ENCODE results near the gene MOB2. TPM values are rescaled to one million over a fixed set of nuclear protein-coding genes. Genes with fewer than 3 reads are reported as not detected.

MOB2 gene
- total and polyA plus RNA-seq, 7 experiments from 2014 or later: 37.6 to 59.8 (median 51.2) TPM

- no peak overlapping the region for H3K27ac ChIP-seq (ENCODE audit: low read depth, low read length)
- peaks cover 0 to 27% (median 0%) of the 10 kb centered on the region in 3 experiments for H3K36me3 ChIP-seq (ENCODE audit: control insufficient read depth in 2 of 3, insufficient read depth in 3 of 3, low read length in 3 of 3)
- Mint-ChIP-seq H3K4me3 (no peak overlapping the region), H3K27me3 (no peaks in the 10 kb centered on the region), H3K36me3 (peaks cover 0 to 15% (median 8%) of the 10 kb centered on the region in 5 donors), H3K4me1 (peaks cover 3 to 72% (median 40%) of the 10 kb centered on the region in 7 donors), H3K27ac (no peak overlapping the region), H3K9me3 (no peaks in the 10 kb centered on the region)
- ChIA-PET CTCF (no interaction called here), POLR2A (no interaction called here)
- ATAC-seq (no peak), DNase-seq (no peak)
- H3K4me1 ChIP-seq (ENCODE audit: control insufficient read depth in 2 of 2, insufficient read depth in 2 of 2, low read length in 2 of 2): peaks cover 0 to 9% of the 10 kb centered on the region in 2 donors
- H3K4me3 ChIP-seq (ENCODE audit: low read length): no peak overlapping the region
- intact Hi-C loops (cut with micrococcal nuclease): no loop called here
- no peaks in the 10 kb centered on the region for H3K9me3 ChIP-seq (ENCODE audit: control insufficient read depth in 2 of 3, low read length in 3 of 3)
- H3K27me3 ChIP-seq (ENCODE audit: control insufficient read depth in 2 of 2, insufficient read depth in 2 of 2, low read length in 2 of 2): no peaks in the 10 kb centered on the region
Observed at GRCh38 chr11:1504581-1505290, 18.2 kb upstream of the MOB2 start.

DNA sequence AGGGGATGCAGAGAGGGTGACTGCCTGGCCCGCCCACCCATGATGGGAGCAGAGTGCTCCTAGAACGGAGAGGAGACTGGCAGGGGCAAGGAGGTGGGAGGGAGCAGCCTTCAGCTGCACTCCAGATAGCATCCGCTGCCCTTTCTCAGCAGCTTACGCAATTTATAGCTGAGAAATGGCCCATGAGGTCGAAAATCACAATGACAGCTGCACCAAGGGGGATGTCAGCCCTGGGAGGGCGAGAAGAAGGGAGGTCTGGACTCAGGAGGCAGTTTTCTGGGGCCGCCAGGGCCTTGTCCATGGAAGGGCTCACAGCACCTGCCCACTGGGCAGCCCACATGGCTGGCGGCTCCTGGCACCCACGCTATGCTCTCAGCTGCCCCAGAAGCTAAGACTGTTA is 17.6 kb upstream of the MOB2 start:
- CTCF ChIA-PET: no interaction called here
- Histone ChIP-seq H3K27me3 (ENCODE audit: control insufficient read depth in 2 of 2, insufficient read depth in 2 of 2, low read length in 2 of 2) (no peaks in the 10 kb centered on the region), H3K4me3 (ENCODE audit: low read length) (no peak overlapping the region), H3K9me3 (ENCODE audit: control insufficient read depth in 2 of 3, low read length in 3 of 3) (no peaks in the 10 kb centered on the region), H3K4me1 (ENCODE audit: control insufficient read depth in 2 of 2, insufficient read depth in 2 of 2, low read length in 2 of 2) (peaks cover 0 to 6% of the 10 kb centered on the region in 2 donors), H3K36me3 (ENCODE audit: control insufficient read depth in 2 of 3, insufficient read depth in 3 of 3, low read length in 3 of 3) (peaks cover 0 to 32% (median 0%) of the 10 kb centered on the region in 3 experiments), H3K27ac (ENCODE audit: low read depth, low read length) (no peak overlapping the region)
- H3K27ac Mint-ChIP-seq: peak overlapping the region in 1 of 9 donors; percentile 71
- H3K4me3 Mint-ChIP-seq: peak overlapping the region in 1 of 10 donors; percentile 50
- intact Hi-C loops (cut with micrococcal nuclease): no loop called here
- peaks cover 0 to under 1% (median 0%) of the 10 kb centered on the region in 11 donors for H3K9me3 Mint-ChIP-seq
- POLR2A ChIA-PET: no interaction called here
- DNase-seq (no peak), ATAC-seq (no peak)
- H3K27me3 Mint-ChIP-seq: no peaks in the 10 kb centered on the region
- peaks cover 3 to 70% (median 34%) of the 10 kb centered on the region in 7 donors for H3K4me1 Mint-ChIP-seq
- H3K36me3 Mint-ChIP-seq: peaks cover under 1 to 18% (median 8%) of the 10 kb centered on the region in 5 donors

DNA sequence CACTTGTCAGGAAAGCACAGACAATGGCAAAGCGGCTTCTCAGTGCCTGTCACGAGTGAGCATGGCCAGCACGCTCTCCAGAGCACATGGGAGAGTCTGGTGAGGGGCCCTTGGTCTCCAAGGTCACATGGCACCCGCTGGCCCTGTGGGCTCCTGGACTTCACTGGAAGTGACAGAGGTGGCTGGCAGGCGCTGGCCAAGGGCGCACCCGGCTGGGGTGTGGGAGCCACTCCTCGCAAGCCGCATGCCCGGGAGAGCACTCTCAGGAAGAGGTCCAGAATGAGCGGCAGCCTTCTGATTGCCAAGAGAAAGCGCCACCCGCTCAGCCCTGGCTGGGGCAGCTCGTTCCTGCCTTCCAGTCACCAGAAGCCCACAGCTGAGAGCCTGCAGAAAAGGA is 17.1 kb upstream of the MOB2 start:
- ChIA-PET CTCF (no interaction called here), POLR2A (no interaction called here)
- H3K27me3 ChIP-seq (ENCODE audit: control insufficient read depth in 2 of 2, insufficient read depth in 2 of 2, low read length in 2 of 2): no peaks in the 10 kb centered on the region
- no peak overlapping the region for H3K4me3 ChIP-seq (ENCODE audit: low read length)
- intact Hi-C loops (cut with micrococcal nuclease): no loop called here
- H3K9me3 ChIP-seq (ENCODE audit: control insufficient read depth in 2 of 3, low read length in 3 of 3): no peaks in the 10 kb centered on the region
- Mint-ChIP-seq H3K9me3 (peaks cover 0 to 4% (median 0%) of the 10 kb centered on the region in 11 donors), H3K27me3 (no peaks in the 10 kb centered on the region), H3K27ac (peak overlapping the region in 1 of 9 donors; percentile 71), H3K36me3 (peaks cover 5 to 22% (median 12%) of the 10 kb centered on the region in 5 donors), H3K4me3 (peak overlapping the region in 1 of 10 donors; percentile 50), H3K4me1 (peaks cover 6 to 70% (median 36%) of the 10 kb centered on the region in 7 donors)
- H3K27ac ChIP-seq (ENCODE audit: low read depth, low read length): no peak overlapping the region
- ATAC-seq: no peak
- no peak for DNase-seq
- peaks cover 0 to 5% of the 10 kb centered on the region in 2 donors for H3K4me1 ChIP-seq (ENCODE audit: control insufficient read depth in 2 of 2, insufficient read depth in 2 of 2, low read length in 2 of 2)
- H3K36me3 ChIP-seq (ENCODE audit: control insufficient read depth in 2 of 3, insufficient read depth in 3 of 3, low read length in 3 of 3): peaks cover 0 to 36% (median 0%) of the 10 kb centered on the region in 3 experiments

GRCh38 chr11:1502954-1503707 is 16.6 kb upstream of the MOB2 start:
- peak overlapping the region in 1 of 9 donors; percentile 48 for H3K27ac Mint-ChIP-seq
- ChIA-PET POLR2A (no interaction called here), CTCF (no interaction called here)
- H3K27me3 Mint-ChIP-seq: no peaks in the 10 kb centered on the region
- peaks cover 5 to 24% (median 17%) of the 10 kb centered on the region in 5 donors for H3K36me3 Mint-ChIP-seq
- peaks cover 10 to 73% (median 41%) of the 10 kb centered on the region in 7 donors for H3K4me1 Mint-ChIP-seq
- DNase-seq: no peak
- no peak overlapping the region for H3K4me3 ChIP-seq (ENCODE audit: low read length)
- H3K9me3 Mint-ChIP-seq: peaks cover 0 to 4% (median 0%) of the 10 kb centered on the region in 11 donors
- no peaks in the 10 kb centered on the region for H3K27me3 ChIP-seq (ENCODE audit: control insufficient read depth in 2 of 2, insufficient read depth in 2 of 2, low read length in 2 of 2)
- H3K27ac ChIP-seq (ENCODE audit: low read depth, low read length): no peak overlapping the region
- H3K36me3 ChIP-seq (ENCODE audit: control insufficient read depth in 2 of 3, insufficient read depth in 3 of 3, low read length in 3 of 3): peaks cover 0 to 36% (median 0%) of the 10 kb centered on the region in 3 experiments
- H3K4me1 ChIP-seq (ENCODE audit: control insufficient read depth in 2 of 2, insufficient read depth in 2 of 2, low read length in 2 of 2): peaks cover 0 to 5% of the 10 kb centered on the region in 2 donors
- no peak for ATAC-seq
- intact Hi-C loops (cut with micrococcal nuclease): no loop called here
- H3K9me3 ChIP-seq (ENCODE audit: control insufficient read depth in 2 of 3, low read length in 3 of 3): no peaks in the 10 kb centered on the region
- no peak overlapping the region for H3K4me3 Mint-ChIP-seq

DNA sequence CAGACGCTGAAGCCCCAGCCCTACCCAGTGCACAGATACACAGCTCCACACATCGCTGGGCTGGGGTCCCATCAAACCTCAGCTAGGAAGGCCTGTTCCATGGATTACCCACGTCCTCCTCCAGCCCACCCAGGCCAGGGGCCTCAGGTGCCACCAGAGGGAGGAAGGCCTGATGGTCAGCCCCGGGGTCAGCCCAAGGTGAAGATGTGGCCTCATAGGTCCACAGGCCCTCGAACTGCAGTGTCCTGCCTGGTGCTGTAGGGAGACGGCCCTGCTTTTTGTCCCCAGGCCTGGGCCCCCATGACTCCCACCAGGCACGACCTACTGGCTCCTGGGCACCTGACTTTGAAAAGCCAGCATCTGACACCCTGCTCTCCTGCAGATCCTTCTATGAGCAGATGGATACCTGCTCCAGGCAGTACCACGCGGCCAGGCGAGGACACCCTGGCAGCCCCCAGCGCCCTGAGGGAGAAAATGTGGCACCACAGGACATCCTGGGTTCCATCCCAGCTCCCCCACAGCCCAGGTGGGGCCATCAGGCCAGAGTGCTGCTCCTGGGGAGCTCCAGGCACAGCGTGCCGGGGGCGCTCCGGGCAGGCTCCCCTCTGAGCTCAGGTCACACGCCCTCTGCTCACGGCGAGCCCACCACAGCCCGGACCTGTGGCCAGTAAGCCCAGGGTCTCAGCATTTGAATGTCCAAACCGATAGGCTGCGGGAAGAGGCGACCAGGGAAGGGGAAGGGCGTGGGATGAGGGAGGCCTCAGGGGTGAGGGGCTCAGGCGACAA is 15.8 kb upstream of the MOB2 start:
- no peak overlapping the region for H3K4me3 Mint-ChIP-seq
- no peak for ATAC-seq
- peak overlapping the region in 2 of 9 donors; percentile 48 to 59 for H3K27ac Mint-ChIP-seq
- Histone ChIP-seq H3K9me3 (ENCODE audit: control insufficient read depth in 2 of 3, low read length in 3 of 3) (no peaks in the 10 kb centered on the region), H3K36me3 (ENCODE audit: control insufficient read depth in 2 of 3, insufficient read depth in 3 of 3, low read length in 3 of 3) (peaks cover 0 to 36% (median 0%) of the 10 kb centered on the region in 3 experiments), H3K4me3 (ENCODE audit: low read length) (no peak overlapping the region), H3K4me1 (ENCODE audit: control insufficient read depth in 2 of 2, insufficient read depth in 2 of 2, low read length in 2 of 2) (no peaks in the 10 kb centered on the region), H3K27ac (ENCODE audit: low read depth, low read length) (no peak overlapping the region), H3K27me3 (ENCODE audit: control insufficient read depth in 2 of 2, insufficient read depth in 2 of 2, low read length in 2 of 2) (no peaks in the 10 kb centered on the region)
- peaks cover 16 to 73% (median 43%) of the 10 kb centered on the region in 7 donors for H3K4me1 Mint-ChIP-seq
- ChIA-PET CTCF (no interaction called here), POLR2A (no interaction called here)
- no peak for DNase-seq
- peaks cover 0 to 4% (median 0%) of the 10 kb centered on the region in 11 donors for H3K9me3 Mint-ChIP-seq
- H3K27me3 Mint-ChIP-seq: no peaks in the 10 kb centered on the region
- peaks cover 5 to 29% (median 17%) of the 10 kb centered on the region in 5 donors for H3K36me3 Mint-ChIP-seq
- intact Hi-C loops (cut with micrococcal nuclease): no loop called here

- ChIA-PET POLR2A (no interaction called here), CTCF (no interaction called here)
- Histone ChIP-seq H3K27ac (ENCODE audit: low read depth, low read length) (no peak overlapping the region), H3K4me3 (ENCODE audit: low read length) (no peak overlapping the region), H3K9me3 (ENCODE audit: control insufficient read depth in 2 of 3, low read length in 3 of 3) (no peaks in the 10 kb centered on the region), H3K27me3 (ENCODE audit: control insufficient read depth in 2 of 2, insufficient read depth in 2 of 2, low read length in 2 of 2) (no peaks in the 10 kb centered on the region), H3K36me3 (ENCODE audit: control insufficient read depth in 2 of 3, insufficient read depth in 3 of 3, low read length in 3 of 3) (peaks cover 0 to 36% (median 0%) of the 10 kb centered on the region in 3 experiments), H3K4me1 (ENCODE audit: control insufficient read depth in 2 of 2, insufficient read depth in 2 of 2, low read length in 2 of 2) (peaks cover 0 to 4% of the 10 kb centered on the region in 2 donors)
- intact Hi-C loops (cut with micrococcal nuclease): no loop called here
- Mint-ChIP-seq H3K4me1 (peaks cover 20 to 75% (median 45%) of the 10 kb centered on the region in 7 donors), H3K27ac (peak overlapping the region in 3 of 9 donors; percentile 25 to 59 (median 48)), H3K4me3 (no peak overlapping the region), H3K27me3 (no peaks in the 10 kb centered on the region), H3K9me3 (peaks cover 0 to 4% (median 0%) of the 10 kb centered on the region in 11 donors), H3K36me3 (peaks cover 6 to 36% (median 18%) of the 10 kb centered on the region in 5 donors)
- no peak for DNase-seq
- no peak for ATAC-seq
Observed at GRCh38 chr11:1501421-1502167, 15.0 kb upstream of the MOB2 start.
